ENCODE measurements around the gene AOPEP.

- no peak for TF ChIP-seq CTCF (IDR thresholded peaks at IDR 0.05)
- no peak for TF ChIP-seq POLR2A (IDR thresholded peaks at IDR 0.05)
Measured at GRCh38 chr9:94779693-94780290, 53.3 kb downstream of the AOPEP start.

All from testis (tissue), 2 donors.